Measurements from ENCODE around the gene GAREM2.

Gene GAREM2

GRCh38 chr2:26237868-26238267 is 65.0 kb downstream of the GAREM2 start:
- DNase-seq (ENCODE audit: low read depth): no peak

- DNase-seq (ENCODE audit: low read depth): no peak
Measured at GRCh38 chr2:26238311-26238958, 65.5 kb downstream of the GAREM2 start.
